ENCODE measurements around the gene CTPS2.
"Not testable (repeated sequence)": the region's sequence is repeated elsewhere in the genome, so short reads cannot be mapped to it uniquely, and the experiment has no call there.

The CTPS2 gene

GRCh38 chrX:16727637-16728036 is 15.2 kb upstream of the CTPS2 start:
- DNase-seq (ENCODE audit: low spot score in 2 of 2) (no peak), ATAC-seq (replicated peaks; ENCODE audit: extremely low read depth, poor library complexity, severe bottlenecking) (no peak)
- H3K4me1 Mint-ChIP-seq = peaks cover 20% of the 10 kb centered on the region
- no peaks in the 10 kb centered on the region for H3K9me3 Mint-ChIP-seq
- no peak overlapping the region for H3K4me3 Mint-ChIP-seq
- H3K27me3 Mint-ChIP-seq = no peaks in the 10 kb centered on the region
- H3K36me3 Mint-ChIP-seq (ENCODE audit: insufficient read depth) = peaks cover 6% of the 10 kb centered on the region
- no peak overlapping the region for H3K27ac Mint-ChIP-seq (ENCODE audit: low read depth)

GRCh38 chrX:16726347-16726988 is 14.0 kb upstream of the CTPS2 start:
- not testable (repeated sequence) for H3K36me3 Mint-ChIP-seq (ENCODE audit: insufficient read depth); H3K27me3 Mint-ChIP-seq; H3K9me3 Mint-ChIP-seq; DNase-seq (ENCODE audit: low spot score in 2 of 2); H3K4me3 Mint-ChIP-seq; ATAC-seq (replicated peaks; ENCODE audit: extremely low read depth, poor library complexity, severe bottlenecking); H3K27ac Mint-ChIP-seq (ENCODE audit: low read depth)
- H3K4me1 Mint-ChIP-seq = peaks cover 19% of the 10 kb centered on the region

- Mint-ChIP-seq H3K36me3 (ENCODE audit: insufficient read depth) (peaks cover 5% of the 10 kb centered on the region), H3K4me3 (no peak overlapping the region), H3K9me3 (no peaks in the 10 kb centered on the region), H3K27ac (ENCODE audit: low read depth) (no peak overlapping the region), H3K27me3 (no peaks in the 10 kb centered on the region), H3K4me1 (peaks cover 25% of the 10 kb centered on the region)
- DNase-seq (ENCODE audit: low spot score in 2 of 2) = no peak
- ATAC-seq (replicated peaks; ENCODE audit: extremely low read depth, poor library complexity, severe bottlenecking) = no peak
These were observed 12.6 kb upstream of the CTPS2 start for GRCh38 chrX:16725072-16725471.

GRCh38 chrX:16722481-16722880 is 10.0 kb upstream of the CTPS2 start:
- Mint-ChIP-seq H3K36me3 (ENCODE audit: insufficient read depth) (peaks cover 17% of the 10 kb centered on the region), H3K27me3 (no peaks in the 10 kb centered on the region), H3K4me3 (no peak overlapping the region), H3K27ac (ENCODE audit: low read depth) (no peak overlapping the region), H3K4me1 (peaks cover 34% of the 10 kb centered on the region), H3K9me3 (no peaks in the 10 kb centered on the region)
- ATAC-seq (replicated peaks; ENCODE audit: extremely low read depth, poor library complexity, severe bottlenecking) = no peak
- no peak for DNase-seq (ENCODE audit: low spot score in 2 of 2)

- Mint-ChIP-seq H3K4me1 (peaks cover 27% of the 10 kb centered on the region), H3K9me3 (no peaks in the 10 kb centered on the region), H3K4me3 (peak within 1 kb of the TSS; percentile 95), H3K36me3 (ENCODE audit: insufficient read depth) (peaks cover 14% of the 10 kb centered on the region), H3K27ac (ENCODE audit: low read depth) (peak within 1 kb of the TSS; percentile 97), H3K27me3 (no peaks in the 10 kb centered on the region)
- DNase-seq (ENCODE audit: low spot score in 2 of 2) (peak; percentile 91 to 92), ATAC-seq (replicated peaks; ENCODE audit: extremely low read depth, poor library complexity, severe bottlenecking) (peak; percentile 91)
These were observed 7.0 kb upstream of the CTPS2 start, which contains the start of gene SYAP1 for GRCh38 chrX:16719334-16720084. TSS of gene SYAP1 (plus strand) at chrX:16719612. CDS start at chrX:16719725, 113 bp downstream.

- Mint-ChIP-seq H3K27ac (ENCODE audit: low read depth) (peak overlapping the region; percentile 97), H3K9me3 (no peaks in the 10 kb centered on the region), H3K4me1 (peaks cover 24% of the 10 kb centered on the region), H3K4me3 (peak overlapping the region; percentile 95), H3K36me3 (ENCODE audit: insufficient read depth) (peaks cover 14% of the 10 kb centered on the region), H3K27me3 (no peaks in the 10 kb centered on the region)
- peak; percentile 12 for ATAC-seq (replicated peaks; ENCODE audit: extremely low read depth, poor library complexity, severe bottlenecking)
- no peak for DNase-seq (ENCODE audit: low spot score in 2 of 2)
These were observed 6.4 kb upstream of the CTPS2 start for GRCh38 chrX:16718824-16719333.

- peaks cover 17% of the 10 kb centered on the region for H3K4me1 Mint-ChIP-seq
- H3K4me3 Mint-ChIP-seq; H3K27ac Mint-ChIP-seq (ENCODE audit: low read depth); H3K27me3 Mint-ChIP-seq; DNase-seq (ENCODE audit: low spot score in 2 of 2); ATAC-seq (replicated peaks; ENCODE audit: extremely low read depth, poor library complexity, severe bottlenecking); H3K9me3 Mint-ChIP-seq: not testable (repeated sequence)
- peaks cover 13% of the 10 kb centered on the region for H3K36me3 Mint-ChIP-seq (ENCODE audit: insufficient read depth)
These were observed 4.0 kb upstream of the CTPS2 start for GRCh38 chrX:16716451-16716850.

GRCh38 chrX:16715638-16716037 is 3.2 kb upstream of the CTPS2 start:
- DNase-seq (ENCODE audit: low spot score in 2 of 2); H3K27me3 Mint-ChIP-seq; ATAC-seq (replicated peaks; ENCODE audit: extremely low read depth, poor library complexity, severe bottlenecking); H3K27ac Mint-ChIP-seq (ENCODE audit: low read depth); H3K9me3 Mint-ChIP-seq; H3K4me3 Mint-ChIP-seq: not testable (repeated sequence)
- Mint-ChIP-seq H3K4me1 (peaks cover 20% of the 10 kb centered on the region), H3K36me3 (ENCODE audit: insufficient read depth) (peaks cover 14% of the 10 kb centered on the region)

GRCh38 chrX:16714504-16714903 is 2.0 kb upstream of the CTPS2 start:
- H3K4me3 Mint-ChIP-seq = no peak overlapping the region
- no peaks in the 10 kb centered on the region for H3K9me3 Mint-ChIP-seq
- peaks cover 9% of the 10 kb centered on the region for H3K36me3 Mint-ChIP-seq (ENCODE audit: insufficient read depth)
- H3K4me1 Mint-ChIP-seq = peaks cover 12% of the 10 kb centered on the region
- ATAC-seq (replicated peaks; ENCODE audit: extremely low read depth, poor library complexity, severe bottlenecking) (no peak), DNase-seq (ENCODE audit: low spot score in 2 of 2) (no peak)
- no peak overlapping the region for H3K27ac Mint-ChIP-seq (ENCODE audit: low read depth)
- H3K27me3 Mint-ChIP-seq = no peaks in the 10 kb centered on the region

GRCh38 chrX:16711893-16712547 is 449 bp downstream of the CTPS2 start:
- DNase-seq (ENCODE audit: low spot score in 2 of 2) (no peak), ATAC-seq (replicated peaks; ENCODE audit: extremely low read depth, poor library complexity, severe bottlenecking) (peak; percentile 18)

GRCh38 chrX:16711219-16711811 is 1.2 kb downstream of the CTPS2 start:
- Mint-ChIP-seq H3K27ac (ENCODE audit: low read depth) (peak overlapping the region; percentile 82), H3K36me3 (ENCODE audit: insufficient read depth) (peaks cover 1% of the 10 kb centered on the region), H3K4me1 (peaks cover 5% of the 10 kb centered on the region)

More at GRCh38 chrX:16711893-16712547, 449 bp downstream of the CTPS2 start:
- peaks cover 5% of the 10 kb centered on the region for H3K4me1 Mint-ChIP-seq
- H3K36me3 Mint-ChIP-seq (ENCODE audit: insufficient read depth) = peaks cover 1% of the 10 kb centered on the region
- peak overlapping the region; percentile 87 for H3K4me3 Mint-ChIP-seq
- no peaks in the 10 kb centered on the region for H3K9me3 Mint-ChIP-seq
- H3K27ac Mint-ChIP-seq (ENCODE audit: low read depth) = peak overlapping the region; percentile 82
- H3K27me3 Mint-ChIP-seq = no peaks in the 10 kb centered on the region

GRCh38 chrX:16708016-16708415 is 4.5 kb downstream of the CTPS2 start:
- peaks cover 5% of the 10 kb centered on the region for H3K4me1 Mint-ChIP-seq
- no peak overlapping the region for H3K27ac Mint-ChIP-seq (ENCODE audit: low read depth)
- ATAC-seq (replicated peaks; ENCODE audit: extremely low read depth, poor library complexity, severe bottlenecking) = no peak

More at GRCh38 chrX:16711219-16711811, 1.2 kb downstream of the CTPS2 start:
- no peaks in the 10 kb centered on the region for H3K27me3 Mint-ChIP-seq
- ATAC-seq (replicated peaks; ENCODE audit: extremely low read depth, poor library complexity, severe bottlenecking) (no peak), DNase-seq (ENCODE audit: low spot score in 2 of 2) (no peak)
- no peaks in the 10 kb centered on the region for H3K9me3 Mint-ChIP-seq
- H3K4me3 Mint-ChIP-seq = peak overlapping the region; percentile 81

More at GRCh38 chrX:16708016-16708415, 4.5 kb downstream of the CTPS2 start:
- Mint-ChIP-seq H3K9me3 (no peaks in the 10 kb centered on the region), H3K36me3 (ENCODE audit: insufficient read depth) (peaks cover 4% of the 10 kb centered on the region), H3K27me3 (no peaks in the 10 kb centered on the region), H3K4me3 (no peak overlapping the region)
- no peak for DNase-seq (ENCODE audit: low spot score in 2 of 2)
